HG02852 (cell line): ENCODE data around the gene OSGIN1.
A peak's percentile ranks its signal among the peaks of the same experiment; 100 is the strongest.

Experiments used
- ATAC-seq: cut with Tn5 transposase; IDR thresholded peaks from one replicate; pipeline ENCODE4 v1.9.1; 2021; ENCODE audit warnings: mild to moderate bottlenecking, moderate library complexity; ENCODE audit not compliant: unreplicated experiment

The OSGIN1 gene

DNA sequence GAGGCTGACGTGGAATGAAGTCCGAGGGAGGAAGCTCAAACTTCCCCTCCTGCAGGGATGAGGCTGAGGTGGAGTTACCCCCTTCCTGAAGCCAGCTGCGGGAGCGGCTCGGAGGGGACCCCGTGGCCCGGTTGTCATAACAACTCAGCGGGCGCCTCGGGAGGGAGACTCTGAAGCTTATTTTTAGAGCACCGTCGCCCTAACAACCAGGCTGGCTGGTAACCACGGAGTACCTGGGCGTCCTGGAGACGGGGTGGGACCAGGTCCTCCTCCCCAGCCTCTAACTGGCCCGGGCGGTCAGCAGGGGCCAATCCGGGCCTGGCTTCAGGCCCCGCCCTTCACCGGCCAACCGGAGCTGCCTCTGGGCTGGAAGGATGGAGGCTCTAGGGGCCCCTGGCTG lies 42.7 kb downstream of the OSGIN1 start:
- no peak for ATAC-seq

DNA sequence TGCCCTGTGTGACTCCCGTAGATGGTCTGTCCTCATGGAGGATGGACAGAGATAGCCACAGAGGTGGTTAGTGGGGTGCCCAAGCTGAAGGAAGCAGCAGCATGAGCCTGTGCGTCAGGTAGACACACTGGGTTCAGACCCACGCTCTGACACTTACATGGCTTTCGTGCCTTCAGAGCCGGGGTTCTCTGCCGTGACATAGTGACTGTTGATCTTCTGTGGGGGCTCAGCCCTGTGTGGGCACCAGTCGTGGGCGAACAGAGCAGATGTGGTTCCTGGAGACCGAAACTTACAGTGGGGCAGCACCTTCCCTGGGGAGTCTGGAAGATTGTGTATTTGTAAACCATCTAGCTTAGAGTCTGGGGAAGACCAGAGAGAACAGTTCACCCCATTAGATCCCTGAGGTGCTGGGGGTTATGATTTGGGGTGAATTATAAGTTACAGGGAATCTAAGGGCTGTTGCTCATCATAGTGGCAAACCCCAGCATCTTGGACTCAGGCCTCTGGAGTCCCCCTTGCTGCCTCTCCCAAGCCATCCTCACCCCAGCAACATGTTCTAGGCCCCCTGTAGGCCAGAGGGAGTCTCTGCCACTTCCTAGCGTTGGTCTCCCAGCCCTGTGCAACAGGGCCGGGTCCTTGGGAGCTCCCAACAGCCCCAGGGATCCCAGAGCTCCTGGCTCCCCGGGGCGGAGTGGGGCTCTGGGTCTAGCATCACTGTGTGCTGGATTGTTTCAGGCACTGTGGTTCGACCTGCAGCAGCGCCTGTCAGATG lies 43.6 kb downstream of the OSGIN1 start:
- ATAC-seq, result no peak

DNA sequence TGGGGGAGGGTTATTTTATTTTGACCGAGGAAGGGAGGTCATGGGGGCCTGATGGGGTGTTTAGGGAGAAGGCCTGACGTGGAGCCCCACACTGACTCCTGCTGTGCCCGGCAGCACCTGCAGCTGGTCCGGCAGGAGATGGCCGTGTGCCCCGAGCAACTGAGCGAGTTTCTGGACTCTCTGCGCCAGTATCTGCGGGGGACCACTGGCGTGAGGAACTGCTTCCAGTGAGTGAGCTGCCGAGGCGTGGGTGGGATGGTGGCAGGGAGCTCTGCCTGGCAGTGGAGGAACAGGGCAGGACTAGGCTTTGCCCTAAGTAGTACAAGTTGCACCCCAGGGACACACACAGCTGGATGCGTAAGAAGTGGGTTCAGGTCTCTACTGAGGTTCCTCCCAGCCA lies 45.1 kb downstream of the OSGIN1 start:
- no peak for ATAC-seq

DNA sequence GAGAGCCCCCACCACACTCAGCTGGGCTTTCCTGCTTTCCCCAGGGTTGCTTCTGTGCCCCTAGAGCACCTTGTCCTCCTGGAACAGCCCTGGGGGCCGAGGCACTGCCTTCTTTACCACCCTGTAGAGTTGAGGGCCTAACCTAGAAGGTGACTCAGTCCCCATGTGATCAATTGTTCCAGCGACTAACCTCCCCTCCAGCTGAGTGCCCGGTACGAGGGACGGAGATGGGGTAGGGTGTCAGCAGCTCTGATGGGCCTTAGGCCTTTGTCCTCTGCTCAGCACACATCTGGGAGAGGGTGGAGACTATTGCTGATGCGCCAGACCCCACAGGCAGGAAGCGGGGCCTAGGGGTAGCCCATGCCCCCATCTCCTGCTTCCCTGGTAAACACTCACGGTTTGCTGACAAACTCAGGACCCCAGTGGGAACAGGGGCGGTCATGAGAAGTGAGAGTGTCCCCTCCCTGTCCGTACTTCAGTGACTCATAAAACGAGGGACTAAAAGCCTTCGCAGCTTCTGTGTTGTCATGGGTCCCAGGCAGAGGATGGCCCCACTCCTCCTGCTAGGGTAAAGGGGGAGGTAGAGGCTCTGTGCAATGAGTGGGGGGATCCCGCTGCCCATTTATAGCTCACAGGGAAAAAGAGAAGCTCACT lies 48.1 kb downstream of the OSGIN1 start:
- ATAC-seq, result no peak

DNA sequence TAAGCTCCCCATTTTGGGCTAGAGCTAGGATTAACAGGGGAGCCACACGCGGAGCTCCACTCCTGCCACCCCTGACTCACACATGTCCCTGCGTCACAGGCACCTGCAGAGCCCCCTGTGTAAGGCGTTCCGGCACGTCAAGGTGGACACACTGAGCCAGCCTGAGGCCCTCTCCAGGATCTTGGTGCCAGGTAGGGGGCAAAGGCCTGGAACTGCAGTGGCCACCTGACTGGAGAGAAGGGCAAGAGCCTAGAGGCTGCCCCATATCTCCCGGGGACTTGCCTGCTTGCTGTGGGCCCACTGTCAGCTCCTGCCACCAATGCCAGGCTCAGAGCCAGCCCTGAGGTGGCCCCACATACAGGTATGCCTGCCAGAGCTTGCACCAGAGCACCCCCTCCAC lies 48.7 kb downstream of the OSGIN1 start:
- no peak for ATAC-seq

DNA sequence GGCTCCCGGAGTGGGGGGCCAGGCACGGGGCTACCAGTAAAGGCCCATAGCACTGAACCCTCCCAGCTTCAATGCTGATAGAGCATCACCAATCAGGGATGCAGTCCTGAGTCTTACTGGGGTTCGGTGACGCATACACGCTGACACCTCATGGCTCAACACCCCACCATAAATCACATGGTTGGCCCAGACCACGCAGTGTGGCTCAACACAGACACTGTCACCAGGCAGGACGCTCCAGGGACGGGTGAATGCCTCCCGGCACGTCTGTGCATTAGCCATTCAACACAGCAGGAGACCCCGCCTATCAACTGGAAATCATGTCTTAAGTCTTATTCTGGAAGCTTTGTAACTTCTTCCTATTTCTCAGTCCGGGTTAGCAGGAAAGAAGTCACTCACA lies 50.0 kb downstream of the OSGIN1 start:
- no peak for ATAC-seq

DNA sequence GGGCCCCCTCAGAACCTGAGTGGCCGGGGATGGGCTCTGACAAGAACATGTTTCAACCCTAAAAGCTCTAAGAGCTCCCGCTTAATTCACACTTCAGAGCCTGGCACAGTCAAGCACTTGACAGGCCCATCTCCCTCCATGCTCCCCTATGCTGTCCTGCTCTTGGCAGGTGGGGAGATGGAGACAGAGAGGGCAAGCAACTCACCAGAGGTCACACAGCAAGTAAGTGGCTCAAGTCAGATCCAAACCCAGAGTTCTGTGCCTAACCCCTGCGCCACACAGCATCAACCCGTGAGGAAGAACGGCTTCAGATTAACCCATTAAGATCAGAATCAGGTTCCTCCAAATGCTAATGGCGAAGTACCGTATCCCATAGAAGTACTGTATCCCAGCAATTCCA lies 51.4 kb downstream of the OSGIN1 start:
- ATAC-seq, result no peak

DNA sequence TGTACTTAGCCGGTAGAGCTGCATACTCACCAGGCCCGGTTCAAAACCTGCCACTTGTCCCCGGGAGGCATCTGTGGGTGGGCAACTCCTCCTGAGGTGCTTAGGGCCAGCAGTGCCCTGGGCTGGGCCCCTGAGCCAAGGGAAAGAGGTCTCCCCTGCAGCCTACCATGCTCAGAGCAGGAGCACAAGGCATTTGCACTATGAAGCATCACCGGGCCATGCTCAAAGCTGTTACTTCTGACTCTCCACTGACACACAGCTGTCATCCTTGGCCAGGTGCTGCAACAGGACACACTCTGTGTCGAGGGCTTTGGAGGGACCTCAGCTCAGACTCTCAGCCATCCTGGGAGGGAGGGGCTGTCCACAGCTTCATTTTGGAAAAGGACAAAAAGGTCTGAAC lies 52.4 kb downstream of the OSGIN1 start:
- no peak for ATAC-seq

DNA sequence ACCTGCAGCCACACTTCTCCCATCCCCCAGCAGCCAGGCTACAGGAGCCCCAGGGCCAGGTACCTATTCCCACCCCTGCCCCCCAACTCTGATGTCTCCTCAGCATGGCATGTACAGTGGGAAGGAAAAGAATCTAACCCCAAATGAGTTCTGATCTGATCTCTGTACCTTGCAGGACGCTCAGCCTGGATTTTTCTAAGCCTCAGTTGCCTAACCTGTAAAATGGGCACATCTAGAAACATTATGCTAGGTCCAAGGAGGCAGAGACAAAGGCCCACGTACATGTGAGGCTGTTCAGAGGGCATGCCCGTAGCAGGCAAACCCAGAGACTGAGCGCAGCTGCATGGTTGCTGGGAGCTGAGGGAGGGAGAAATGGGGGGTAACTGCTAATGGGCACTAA lies 54.5 kb downstream of the OSGIN1 start:
- ATAC-seq, result no peak

DNA sequence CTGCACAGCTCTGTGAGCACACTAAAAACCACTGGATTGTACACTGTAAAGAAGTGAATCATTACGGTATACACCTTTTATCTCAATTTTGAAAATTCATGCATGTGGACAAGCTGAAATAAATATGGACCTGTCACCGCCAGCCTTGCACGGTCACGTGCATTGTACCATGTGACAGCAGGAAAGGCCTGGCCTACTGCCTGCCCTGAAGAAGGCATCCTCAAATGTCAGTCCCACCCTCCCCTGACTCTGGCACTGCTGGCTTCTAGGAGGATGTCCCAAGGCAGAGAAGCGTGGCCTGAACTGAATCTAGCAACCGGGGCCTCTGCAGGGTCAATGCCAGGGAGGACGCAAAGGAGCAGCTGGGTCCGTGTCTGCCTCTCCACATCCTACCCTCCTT lies 54.9 kb downstream of the OSGIN1 start:
- no peak for ATAC-seq

DNA sequence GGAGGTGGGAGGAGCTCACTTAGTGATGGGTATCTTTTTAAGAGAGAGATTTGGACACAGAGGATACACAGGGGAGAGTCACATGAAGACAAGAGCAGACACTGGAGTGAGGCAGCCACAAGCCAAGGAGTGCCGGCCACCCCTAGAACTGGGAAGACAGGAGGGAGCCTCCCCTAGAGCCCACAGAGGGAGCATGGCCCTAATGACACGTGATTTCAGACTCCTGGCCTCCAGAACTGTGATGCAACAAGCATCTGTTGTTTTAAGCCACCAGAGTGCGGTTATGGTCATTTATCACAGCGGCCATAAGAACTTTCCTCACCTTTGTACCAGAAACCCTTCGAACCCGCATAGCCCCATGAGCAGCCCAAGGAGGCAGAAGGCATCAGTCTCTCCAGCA lies 56.2 kb downstream of the OSGIN1 start:
- no peak for ATAC-seq

DNA sequence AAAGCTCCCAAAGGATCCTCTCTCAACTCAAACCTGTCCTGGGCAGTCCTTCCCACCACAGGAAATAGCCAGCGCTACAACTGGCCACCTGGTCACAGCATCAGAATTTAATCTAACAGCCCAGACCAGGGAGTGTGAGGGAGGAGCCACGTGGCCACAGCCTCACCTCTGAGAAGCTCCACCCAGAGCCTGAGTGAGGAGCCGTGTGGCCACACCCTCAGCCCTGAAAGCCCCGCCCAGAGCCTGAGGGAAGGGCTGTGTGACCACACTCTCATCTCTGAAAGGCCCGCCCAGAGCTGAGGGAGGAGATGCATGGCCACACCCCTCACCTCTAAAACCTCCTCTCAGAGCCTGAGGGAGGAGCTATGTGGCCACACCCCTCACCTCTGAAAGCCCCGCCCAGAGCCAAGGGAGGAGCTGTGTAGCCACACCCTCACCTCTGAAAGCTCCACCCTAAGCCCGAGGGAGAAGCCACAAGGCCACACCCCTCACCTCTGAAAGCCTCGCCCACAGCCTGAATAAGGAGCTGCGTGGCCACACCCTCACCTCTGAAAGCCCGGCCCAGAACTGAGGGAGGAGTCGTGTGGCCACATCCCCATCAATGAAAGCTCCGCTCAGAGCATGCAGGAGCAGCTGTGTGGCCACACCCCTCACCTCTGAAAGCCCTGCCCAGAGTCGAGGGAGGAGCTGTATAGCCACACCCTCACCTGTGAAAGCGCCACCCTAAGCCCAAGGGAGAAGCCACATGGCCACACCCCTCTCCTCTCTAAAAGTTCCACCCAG lies 60.9 kb downstream of the OSGIN1 start:
- peak; percentile 62 for ATAC-seq

DNA sequence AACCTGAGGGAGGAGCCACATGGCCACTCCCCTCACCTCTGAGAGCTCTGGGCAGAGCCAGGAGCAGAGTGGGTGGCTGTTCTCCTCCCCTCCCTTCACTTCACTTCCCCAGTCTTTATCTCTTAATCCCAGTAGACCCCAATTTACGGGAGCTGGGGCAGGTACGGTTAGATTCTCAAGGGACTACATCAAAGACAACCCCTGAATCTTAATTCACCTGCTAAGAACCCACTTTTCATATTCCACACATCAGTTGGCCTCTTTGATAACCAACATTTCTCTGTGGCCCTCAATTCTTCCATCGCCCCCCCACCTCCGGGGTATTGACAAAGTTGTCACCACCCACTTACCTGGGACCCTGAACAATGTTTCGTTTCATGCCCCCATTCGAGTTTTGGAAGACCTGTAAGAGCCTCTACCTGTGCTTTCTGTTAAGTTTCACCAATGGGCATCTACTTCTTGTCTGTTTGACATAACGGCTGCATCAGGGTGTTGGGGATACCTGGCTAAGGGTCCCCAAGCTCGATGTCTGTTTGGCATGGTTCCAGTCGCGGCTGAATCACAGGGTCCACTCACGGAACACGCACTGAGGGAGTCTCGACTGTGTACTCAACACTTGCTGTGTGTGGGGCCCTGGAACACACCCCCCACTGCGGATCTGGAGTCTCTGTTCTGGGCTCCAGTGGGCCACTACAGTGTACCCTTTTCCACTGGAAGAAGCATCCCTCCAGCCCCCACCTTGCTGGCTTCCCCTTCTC lies 61.7 kb downstream of the OSGIN1 start:
- no peak for ATAC-seq

DNA sequence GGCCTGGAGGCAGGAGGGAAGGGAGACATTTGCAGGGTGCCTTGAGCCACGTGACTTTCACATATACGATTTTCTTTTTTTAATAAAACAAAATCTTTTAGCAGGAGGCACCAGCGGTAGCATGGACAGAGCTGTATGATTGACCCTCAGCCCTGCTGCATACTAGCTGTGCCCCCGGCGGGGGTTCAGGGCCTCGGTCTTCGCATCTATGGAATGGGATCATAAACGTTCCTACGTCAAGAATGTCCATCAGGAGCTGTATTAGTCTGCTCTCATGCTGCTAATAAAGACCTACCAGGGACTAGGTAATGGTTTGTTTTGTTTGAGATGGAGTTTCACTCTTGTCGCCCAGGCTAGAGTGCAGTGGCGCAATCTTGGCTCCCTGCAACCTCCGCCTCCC lies 62.4 kb downstream of the OSGIN1 start:
- ATAC-seq, result no peak
